Stimulated activated CD4-positive, alpha-beta T cell treated with anti-CD3 and anti-CD28 coated beads, Interleukin-15, amount 100 ng/mL, for 48 hours (primary cell): ENCODE measurements around the gene CAMK4.

Experiments
- DNase-seq, 2 donors: peaks; one replicate each; pipeline ENCODE4 v3.0.0-alpha.2; 2020; ENCODE audit warnings: low read depth in 2 of 2

The CAMK4 gene

GRCh38 chr5:111223787-111224560 lies at the start of gene CAMK4:
CAMK4 (plus strand) TSS chr5:111224384; CDS start chr5:111224484, 100 bp downstream.
- peak; percentile 30 to 59 for DNase-seq

- DNase-seq: no peak
These were observed 41.1 kb upstream of the CAMK4 start for GRCh38 chr5:111183064-111183463.

- no peak for DNase-seq
These were observed 37.1 kb upstream of the CAMK4 start for GRCh38 chr5:111187079-111187478.

GRCh38 chr5:111194053-111194452 lies 30.1 kb upstream of the CAMK4 start:
- DNase-seq: no peak

- no peak for DNase-seq
These were observed 29.3 kb upstream of the CAMK4 start for GRCh38 chr5:111194925-111195324.

GRCh38 chr5:111197523-111197922 lies 26.7 kb upstream of the CAMK4 start:
- DNase-seq: no peak

GRCh38 chr5:111198281-111198966 lies 25.8 kb upstream of the CAMK4 start:
- DNase-seq: no peak

- DNase-seq: no peak
These were observed 23.4 kb upstream of the CAMK4 start for GRCh38 chr5:111200828-111201227.

- DNase-seq: no peak
These were observed 22.5 kb upstream of the CAMK4 start for GRCh38 chr5:111201705-111202104.

GRCh38 chr5:111211341-111211740 lies 12.8 kb upstream of the CAMK4 start:
- no peak for DNase-seq

- no peak for DNase-seq
These were observed 10.0 kb upstream of the CAMK4 start for GRCh38 chr5:111214052-111214742.

GRCh38 chr5:111215971-111216370 lies 8.2 kb upstream of the CAMK4 start:
- no peak for DNase-seq

- DNase-seq: no peak
These were observed 3.0 kb upstream of the CAMK4 start for GRCh38 chr5:111221139-111221538.

GRCh38 chr5:111223101-111223786 lies 940 bp upstream of the CAMK4 start:
- DNase-seq: no peak

GRCh38 chr5:111224561-111225345 lies 569 bp downstream of the CAMK4 start:
- no peak for DNase-seq

GRCh38 chr5:111225926-111226325 lies 1.7 kb downstream of the CAMK4 start:
- DNase-seq: no peak

GRCh38 chr5:111226556-111226955 lies 2.4 kb downstream of the CAMK4 start:
- no peak for DNase-seq

GRCh38 chr5:111227226-111227782 lies 3.1 kb downstream of the CAMK4 start:
- no peak for DNase-seq

- no peak for DNase-seq
These were observed 3.6 kb downstream of the CAMK4 start for GRCh38 chr5:111227801-111228200.

- no peak for DNase-seq
These were observed 4.5 kb downstream of the CAMK4 start for GRCh38 chr5:111228520-111229220.
